HG02763 (cell line): ENCODE results near the gene DAB1.
"Not testable (repeated sequence)": the region's sequence is repeated elsewhere in the genome, so short reads cannot be mapped to it uniquely, and the experiment has no call there.

Source experiments
- ATAC-seq: cut with Tn5 transposase; IDR thresholded peaks from one replicate; pipeline ENCODE4 v1.9.1; 2021; ENCODE audit warnings: mild to moderate bottlenecking, moderate library complexity; ENCODE audit not compliant: unreplicated experiment

The DAB1 gene

GRCh38 chr1:57362480-57362879, 61.4 kb downstream of the DAB1 start:
- no peak for ATAC-seq

- no peak for ATAC-seq
Measured at GRCh38 chr1:57361516-57361915, 62.3 kb downstream of the DAB1 start.

- no peak for ATAC-seq
Measured at GRCh38 chr1:57360846-57361407, 62.9 kb downstream of the DAB1 start.

- no peak for ATAC-seq
Measured at GRCh38 chr1:57357462-57357861, 66.4 kb downstream of the DAB1 start.

GRCh38 chr1:57353654-57354053, 70.2 kb downstream of the DAB1 start:
- ATAC-seq: no peak

- no peak for ATAC-seq
Measured at GRCh38 chr1:57350610-57351009, 73.2 kb downstream of the DAB1 start.

- no peak for ATAC-seq
Measured at GRCh38 chr1:57348921-57349320, 74.9 kb downstream of the DAB1 start.

- no peak for ATAC-seq
Measured at GRCh38 chr1:57345916-57346315, 77.9 kb downstream of the DAB1 start.

GRCh38 chr1:57344265-57344664, 79.6 kb downstream of the DAB1 start:
- no peak for ATAC-seq

GRCh38 chr1:57343298-57343915, 80.5 kb downstream of the DAB1 start:
- ATAC-seq: not testable (repeated sequence)

GRCh38 chr1:57341721-57342120, 82.1 kb downstream of the DAB1 start:
- no peak for ATAC-seq

GRCh38 chr1:57340334-57341070, 83.4 kb downstream of the DAB1 start:
- no peak for ATAC-seq

GRCh38 chr1:57337623-57338022, 86.2 kb downstream of the DAB1 start:
- no peak for ATAC-seq

GRCh38 chr1:57336793-57337192, 87.1 kb downstream of the DAB1 start:
- ATAC-seq: no peak

GRCh38 chr1:57331620-57332019, 92.2 kb downstream of the DAB1 start:
- ATAC-seq: no peak

- ATAC-seq: no peak
Measured at GRCh38 chr1:57329937-57330336, 93.9 kb downstream of the DAB1 start.

GRCh38 chr1:57329001-57329527, 94.8 kb downstream of the DAB1 start:
- ATAC-seq: no peak

GRCh38 chr1:57327946-57328345, 95.9 kb downstream of the DAB1 start:
- ATAC-seq: no peak

GRCh38 chr1:57327336-57327735, 96.5 kb downstream of the DAB1 start:
- ATAC-seq: no peak

- no peak for ATAC-seq
Measured at GRCh38 chr1:57325536-57325935, 98.3 kb downstream of the DAB1 start.

- no peak for ATAC-seq
Measured at GRCh38 chr1:57325117-57325516, 98.7 kb downstream of the DAB1 start.

GRCh38 chr1:57324388-57324787, 99.5 kb downstream of the DAB1 start:
- no peak for ATAC-seq
